Measurements from ENCODE around the gene SSX2IP.

SSX2IP gene

GRCh38 chr1:84692391-84692790 lies 2.1 kb upstream of the SSX2IP start (continued):
- no peak for TF ChIP-seq ZNF645 (tag by site-specific recombination; IDR thresholded peaks at IDR 0.05)
- no peak for TF ChIP-seq ZNF624 (tag by site-specific recombination; IDR thresholded peaks at IDR 0.05)
- no peak for TF ChIP-seq ZNF704 (tag by site-specific recombination; IDR thresholded peaks at IDR 0.05)
- TF ChIP-seq, protein P1, sequence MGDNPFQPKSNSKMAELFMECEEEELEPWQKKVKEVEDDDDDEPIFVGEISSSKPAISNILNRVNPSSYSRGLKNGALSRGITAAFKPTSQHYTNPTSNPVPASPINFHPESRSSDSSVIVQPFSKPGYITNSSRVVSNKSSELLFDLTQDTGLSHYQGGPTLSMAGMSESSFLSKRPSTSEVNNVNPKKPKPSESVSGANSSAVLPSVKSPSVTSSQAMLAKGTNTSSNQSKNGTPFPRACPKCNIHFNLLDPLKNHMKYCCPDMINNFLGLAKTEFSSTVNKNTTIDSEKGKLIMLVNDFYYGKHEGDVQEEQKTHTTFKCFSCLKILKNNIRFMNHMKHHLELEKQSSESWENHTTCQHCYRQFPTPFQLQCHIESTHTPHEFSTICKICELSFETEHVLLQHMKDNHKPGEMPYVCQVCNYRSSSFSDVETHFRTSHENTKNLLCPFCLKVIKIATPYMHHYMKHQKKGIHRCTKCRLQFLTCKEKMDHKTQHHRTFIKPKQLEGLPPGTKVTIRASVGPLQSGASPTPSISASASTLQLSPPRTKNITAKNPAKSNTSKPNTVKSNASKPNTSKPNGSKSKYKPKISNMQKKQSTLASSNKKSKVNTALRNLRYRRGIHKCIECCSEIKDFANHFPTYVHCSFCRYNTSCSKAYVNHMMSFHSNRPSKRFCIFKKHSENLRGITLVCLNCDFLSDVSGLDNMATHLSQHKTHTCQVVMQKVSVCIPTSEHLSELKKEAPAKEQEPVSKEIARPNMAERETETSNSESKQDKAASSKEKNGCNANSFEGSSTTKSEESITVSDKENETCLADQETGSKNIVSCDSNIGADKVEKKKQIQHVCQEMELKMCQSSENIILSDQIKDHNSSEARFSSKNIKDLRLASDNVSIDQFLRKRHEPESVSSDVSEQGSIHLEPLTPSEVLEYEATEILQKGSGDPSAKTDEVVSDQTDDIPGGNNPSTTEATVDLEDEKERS (tag by site-specific recombination; IDR thresholded peaks at IDR 0.05): no peak
- no peak for TF ChIP-seq ZFP3 (tag by site-specific recombination; IDR thresholded peaks at IDR 0.05; ENCODE audit: low read depth)
- TF ChIP-seq ZNF404 (tag by site-specific recombination; IDR thresholded peaks at IDR 0.05): no peak
- no peak for TF ChIP-seq ZNF366 (tag by site-specific recombination; conservative IDR thresholded peaks at IDR 0.05)
- TF ChIP-seq ZNF112 (tag by site-specific recombination; IDR thresholded peaks at IDR 0.05): no peak
- no peak for TF ChIP-seq ZNF555 (tag by site-specific recombination; conservative IDR thresholded peaks at IDR 0.05)
- TF ChIP-seq, protein P2, sequence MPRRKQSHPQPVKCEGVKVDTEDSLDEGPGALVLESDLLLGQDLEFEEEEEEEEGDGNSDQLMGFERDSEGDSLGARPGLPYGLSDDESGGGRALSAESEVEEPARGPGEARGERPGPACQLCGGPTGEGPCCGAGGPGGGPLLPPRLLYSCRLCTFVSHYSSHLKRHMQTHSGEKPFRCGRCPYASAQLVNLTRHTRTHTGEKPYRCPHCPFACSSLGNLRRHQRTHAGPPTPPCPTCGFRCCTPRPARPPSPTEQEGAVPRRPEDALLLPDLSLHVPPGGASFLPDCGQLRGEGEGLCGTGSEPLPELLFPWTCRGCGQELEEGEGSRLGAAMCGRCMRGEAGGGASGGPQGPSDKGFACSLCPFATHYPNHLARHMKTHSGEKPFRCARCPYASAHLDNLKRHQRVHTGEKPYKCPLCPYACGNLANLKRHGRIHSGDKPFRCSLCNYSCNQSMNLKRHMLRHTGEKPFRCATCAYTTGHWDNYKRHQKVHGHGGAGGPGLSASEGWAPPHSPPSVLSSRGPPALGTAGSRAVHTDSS (tag by site-specific recombination; IDR thresholded peaks at IDR 0.05): no peak
- no peak for TF ChIP-seq ZNF302 (tag by site-specific recombination; IDR thresholded peaks at IDR 0.05; ENCODE audit: low read depth)

DNA sequence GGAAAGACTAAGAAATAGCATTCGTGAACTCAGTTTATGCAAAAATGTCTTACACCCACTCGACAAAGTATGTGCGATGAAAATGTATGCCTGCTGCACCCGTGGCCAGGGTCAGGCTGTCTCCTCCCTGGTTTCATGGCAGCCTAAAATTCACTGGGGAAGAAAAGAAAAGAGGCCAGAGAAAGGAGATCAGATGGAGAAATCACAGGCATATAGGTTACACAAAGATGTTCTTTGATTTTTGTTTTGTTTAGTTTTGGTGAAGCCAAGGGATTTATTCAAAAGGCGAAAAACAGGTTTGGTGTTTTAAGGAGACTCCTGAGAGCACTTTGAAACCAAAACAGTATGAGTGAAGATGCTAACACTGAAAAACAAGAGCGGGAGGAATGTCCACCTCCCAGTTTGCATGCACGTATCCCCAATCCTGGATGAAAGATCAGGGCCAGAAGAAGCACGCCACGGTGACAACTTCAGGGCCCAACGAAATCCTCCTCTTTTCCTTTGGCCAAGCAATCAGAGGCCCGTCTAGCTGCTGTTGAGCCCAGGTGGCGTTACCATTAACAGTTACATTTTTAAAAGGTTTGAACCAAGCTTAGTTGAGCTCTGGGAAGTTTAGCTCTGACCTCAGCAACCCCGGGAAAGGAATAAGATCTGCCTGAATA lies 992 bp upstream of the SSX2IP start:
- H3K4me3 ChIP-seq (ENCODE audit: low read depth, low read length): peak overlapping the region; percentile 90
- TF ChIP-seq KLF8 (tag by site-specific recombination; IDR thresholded peaks at IDR 0.05) (no peak), ZNF266 (tag by site-specific recombination; IDR thresholded peaks at IDR 0.05; ENCODE audit: low read depth) (no peak), PRDM1 (tag by site-specific recombination; IDR thresholded peaks at IDR 0.05) (peak; percentile 91), ZNF16 (tag by site-specific recombination; IDR thresholded peaks at IDR 0.05; ENCODE audit: low read depth) (no peak), KLF9 (tag by site-specific recombination; IDR thresholded peaks at IDR 0.05; ENCODE audit: low read depth) (no peak), ZBTB8A (tag by site-specific recombination; IDR thresholded peaks at IDR 0.05) (no peak), ZNF544 (tag by site-specific recombination; IDR thresholded peaks at IDR 0.05) (no peak), ZNF335 (tag by site-specific recombination; conservative IDR thresholded peaks at IDR 0.05) (peak; percentile 57)
- ChIA-PET CTCF (interaction anchor here (0.6 kb wide), 1 partner anchor 250 kb away, joined by 3 read pairs; no protein-coding TSS in a partner anchor), POLR2A (no interaction called here)
- H3K9me3 ChIP-seq (ENCODE audit: control insufficient read depth, insufficient read depth, low read depth, low read length): no peaks in the 10 kb centered on the region
- peak overlapping the region; percentile 67; the same call in 1 of the 2 replicates for H3K27ac ChIP-seq (ENCODE audit: extremely low read depth, low read depth, low read length)
- H3K36me3 ChIP-seq (ENCODE audit: control insufficient read depth in 2 of 2, insufficient read depth in 1 of 2, low read length in 2 of 2): no peaks in the 10 kb centered on the region
- H3K4me1 ChIP-seq (ENCODE audit: control insufficient read depth, insufficient read depth, low read length): 0 out of 2 replicates have a peak, but pooled peaks cover 3% of the 10 kb centered on the region
